T47D (cell line): Measurements from ENCODE around the gene CCNY.

Experiments used
- DNase-seq, 2 experiments: peaks; one replicate each; pipeline versions ENCODE4 v3.0.0 to v3.0.0-alpha.2; 2011 to 2012; ENCODE audit warnings: low read depth in 1 of 2, low spot score in 1 of 2
- JUND ChIP-seq: IDR thresholded peaks from 2 replicates; pipeline ENCODE4 v1.6.1; 2012; ENCODE audit warnings: low read depth
- in situ Hi-C: cut with HindIII; loops from 2 replicates; pipeline ENCODE4 v1.10.0; 2016; ENCODE audit warnings: low sequenced_read_pairs, low pct_unique_long_range_greater_than_20kb

The CCNY gene

DNA sequence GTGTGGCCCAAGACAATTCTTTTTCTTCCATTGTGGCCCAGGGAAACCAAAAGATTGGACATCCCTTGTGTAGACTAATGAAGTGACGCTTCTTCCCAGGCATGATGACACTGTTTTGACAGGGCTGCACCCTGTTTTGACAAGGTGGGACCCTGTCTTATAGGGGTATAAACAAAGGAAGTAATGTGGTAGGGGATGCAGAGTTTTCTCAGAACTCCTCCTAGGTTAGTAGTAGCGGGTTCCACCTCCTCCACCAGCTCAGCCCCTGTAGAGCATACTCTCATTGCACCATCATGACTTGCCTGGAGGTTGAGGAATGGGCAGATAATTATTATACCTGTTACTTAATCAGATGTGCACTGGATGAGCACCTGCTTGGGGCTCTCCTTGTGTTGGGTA lies 123.1 kb downstream of the CCNY start:
- TF ChIP-seq JUND = no peak
- in situ Hi-C loops = no loop called here
- DNase-seq = no peak

DNA sequence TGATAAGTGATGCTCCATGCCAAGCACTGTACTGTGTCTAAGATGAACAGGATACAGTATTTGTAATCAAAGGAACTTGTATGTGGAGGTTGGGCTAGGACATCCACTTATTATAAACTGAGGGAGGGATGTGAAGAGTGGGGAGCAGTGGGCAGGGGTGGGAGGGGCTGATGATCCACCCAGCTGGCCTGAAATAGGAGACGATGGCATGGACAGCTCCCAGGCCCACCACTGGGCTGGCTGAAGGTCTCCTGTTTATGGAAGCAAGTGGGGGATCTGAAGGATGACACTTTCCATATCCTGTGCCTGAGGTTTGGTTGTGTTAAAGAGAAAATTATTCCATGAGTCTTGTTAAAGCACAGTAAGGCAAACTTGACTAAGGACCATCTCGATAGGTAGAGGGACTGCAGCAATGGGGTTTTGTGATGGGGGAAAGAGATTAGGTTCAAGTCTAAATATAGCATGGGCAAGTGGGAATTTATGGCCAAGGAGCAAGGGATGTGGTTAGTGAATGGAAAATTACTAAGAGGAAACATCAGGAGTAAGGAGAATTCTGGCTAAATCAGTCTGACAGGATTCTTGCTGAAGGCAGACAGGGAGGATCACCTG lies 124.6 kb downstream of the CCNY start:
- no peak for TF ChIP-seq JUND
- in situ Hi-C loops = no loop called here
- no peak for DNase-seq

DNA sequence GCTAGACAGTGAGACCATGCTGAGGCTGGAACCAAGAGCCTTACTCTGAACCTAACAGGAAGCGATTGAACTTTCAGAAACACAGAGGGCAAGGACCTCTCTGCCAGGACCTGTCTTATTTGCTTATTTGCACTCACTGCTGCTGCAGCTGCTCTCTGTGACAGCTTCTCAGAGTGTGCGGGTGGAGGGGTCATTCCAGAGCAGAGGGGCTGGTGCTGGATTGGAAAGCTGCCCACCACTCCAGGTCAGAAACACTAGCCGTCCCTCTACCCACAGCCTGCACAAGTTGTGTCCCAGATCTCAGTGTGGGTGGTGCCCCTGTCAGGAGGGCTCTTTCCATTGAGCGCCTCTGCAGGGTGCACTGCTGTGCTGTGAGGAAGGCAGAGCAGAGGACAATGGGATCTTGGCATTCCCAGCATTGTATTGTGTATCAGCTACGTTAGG lies 126.2 kb downstream of the CCNY start:
- in situ Hi-C loops = no loop called here
- no peak for DNase-seq
- TF ChIP-seq JUND = no peak

DNA sequence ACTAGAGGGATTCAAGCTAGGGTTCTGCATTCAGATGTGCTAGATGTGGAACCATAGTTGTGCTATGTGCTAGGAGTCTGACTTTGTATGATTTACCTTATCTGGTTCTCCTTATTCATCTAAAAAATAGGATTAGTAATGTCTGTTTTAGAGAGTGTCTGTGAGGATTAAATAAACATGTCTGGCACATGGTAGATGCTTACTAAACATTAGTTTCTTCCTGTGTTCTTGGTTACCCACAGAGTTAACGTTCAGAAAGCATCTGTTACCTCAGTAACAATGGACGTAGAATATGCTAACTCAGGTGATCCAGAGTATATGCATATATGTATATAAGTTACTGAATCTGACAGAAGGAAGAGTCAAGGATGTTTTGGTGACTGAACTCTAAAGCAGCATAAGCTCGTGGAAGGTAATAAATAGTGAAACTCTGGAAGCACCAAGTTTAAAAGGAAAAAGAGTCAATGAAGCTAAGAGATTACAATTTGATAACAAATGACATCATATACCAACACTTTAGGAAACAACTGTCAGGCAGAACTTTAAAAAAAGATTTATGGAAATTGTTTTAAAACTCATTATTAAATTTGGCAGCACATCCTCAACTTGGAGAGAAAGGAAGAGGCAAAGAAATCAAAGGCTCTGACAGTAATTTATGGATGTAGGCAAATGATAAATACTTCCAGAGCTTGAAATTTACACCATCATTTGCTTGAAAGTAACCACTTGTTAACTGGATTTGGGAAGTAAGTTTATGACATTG lies 127.0 kb downstream of the CCNY start:
- no peak for TF ChIP-seq JUND
- DNase-seq = no peak
- in situ Hi-C loops = no loop called here

DNA sequence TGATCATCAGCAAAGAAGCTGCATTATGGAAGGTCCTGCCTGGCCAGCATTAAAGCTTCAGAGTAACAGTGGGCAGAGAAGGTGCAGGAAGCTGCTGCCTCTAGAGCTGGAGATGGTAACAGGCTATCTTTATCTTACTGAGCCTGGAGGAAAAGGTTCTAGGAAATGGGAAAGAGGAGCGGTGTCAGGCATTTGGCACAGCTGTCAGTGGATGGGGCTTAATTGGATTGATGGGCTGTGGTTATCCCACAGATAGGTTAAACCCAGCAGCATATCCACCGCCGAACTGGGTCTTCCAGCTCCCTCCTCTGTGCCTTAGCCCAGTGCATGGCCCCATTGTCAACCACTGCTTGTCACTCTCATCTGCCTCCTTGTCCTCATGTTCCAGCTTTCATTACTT lies 127.6 kb downstream of the CCNY start:
- TF ChIP-seq JUND = no peak
- in situ Hi-C loops = no loop called here
- no peak for DNase-seq

DNA sequence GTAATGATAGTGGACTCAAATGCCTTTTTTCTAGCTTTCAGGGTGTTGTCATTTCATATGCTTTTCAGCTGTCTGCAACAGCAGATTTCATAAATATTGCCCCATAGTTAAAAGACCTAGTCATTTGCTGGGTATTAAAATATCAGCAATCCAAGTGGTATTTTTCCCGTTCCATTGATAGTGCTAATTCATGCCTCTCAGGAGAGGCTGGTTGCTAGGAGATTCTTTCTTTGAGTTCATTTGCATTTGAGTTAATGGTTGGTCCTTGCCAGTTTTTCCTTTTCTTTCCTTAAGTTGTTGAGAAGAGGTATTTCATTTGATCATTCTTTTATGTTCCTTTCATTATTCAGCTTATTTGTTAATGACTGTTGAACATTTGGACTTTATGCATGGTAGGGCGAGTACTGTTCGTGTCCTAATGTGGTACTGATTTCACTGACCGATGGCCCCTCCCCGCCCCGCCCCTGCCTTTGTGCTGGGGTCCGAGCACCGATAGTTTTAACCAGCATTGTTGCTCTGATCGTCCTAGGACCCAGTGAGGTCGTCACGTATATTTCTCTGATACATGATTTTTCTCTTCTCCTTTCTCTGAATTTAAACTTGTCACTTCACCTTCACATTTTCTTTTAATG lies 128.6 kb downstream of the CCNY start:
- in situ Hi-C loops = no loop called here
- no peak for TF ChIP-seq JUND
- DNase-seq = no peak

DNA sequence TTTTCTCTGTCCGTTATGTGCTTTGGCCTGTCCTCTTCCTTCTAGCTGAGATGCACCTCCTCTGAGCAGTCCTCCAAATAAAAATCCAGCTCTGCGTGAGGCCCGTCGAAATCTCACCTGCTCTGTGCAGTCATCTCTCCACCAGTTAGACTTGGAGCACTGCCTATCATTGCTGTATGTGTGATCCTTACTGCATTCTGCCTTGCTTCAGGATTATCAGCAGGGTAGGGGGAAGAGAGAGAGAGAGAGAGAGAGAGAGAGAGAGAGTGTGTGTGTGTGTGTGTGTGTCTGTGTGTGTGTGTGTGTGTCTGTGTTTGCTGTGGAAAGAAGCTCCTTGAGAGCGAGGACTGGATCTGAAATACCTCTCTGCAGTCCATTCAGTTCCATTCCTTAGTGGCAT lies 129.4 kb downstream of the CCNY start:
- in situ Hi-C loops = no loop called here
- no peak for TF ChIP-seq JUND
- no peak for DNase-seq

DNA sequence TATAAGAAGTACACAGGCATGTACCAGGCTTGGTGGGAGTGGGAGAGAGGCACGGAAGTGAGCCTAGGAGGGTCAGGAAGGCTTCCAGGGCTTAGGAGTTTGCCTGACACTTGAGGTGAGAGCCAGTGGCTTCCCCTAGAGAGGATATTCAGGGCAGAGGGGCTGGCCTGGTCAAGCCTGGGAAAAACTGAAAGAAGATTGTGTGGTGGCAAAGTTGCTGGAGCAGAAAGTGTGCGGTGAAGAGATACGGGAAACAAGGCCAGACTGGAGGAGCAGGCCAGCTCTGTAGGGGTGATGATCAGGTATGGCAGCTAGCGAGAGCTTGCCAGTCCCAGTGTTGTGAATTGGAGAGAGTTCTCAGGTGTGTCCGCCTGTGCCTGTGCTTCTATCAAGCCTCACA lies 129.9 kb downstream of the CCNY start:
- in situ Hi-C loops = no loop called here
- no peak for TF ChIP-seq JUND
- DNase-seq = no peak

DNA sequence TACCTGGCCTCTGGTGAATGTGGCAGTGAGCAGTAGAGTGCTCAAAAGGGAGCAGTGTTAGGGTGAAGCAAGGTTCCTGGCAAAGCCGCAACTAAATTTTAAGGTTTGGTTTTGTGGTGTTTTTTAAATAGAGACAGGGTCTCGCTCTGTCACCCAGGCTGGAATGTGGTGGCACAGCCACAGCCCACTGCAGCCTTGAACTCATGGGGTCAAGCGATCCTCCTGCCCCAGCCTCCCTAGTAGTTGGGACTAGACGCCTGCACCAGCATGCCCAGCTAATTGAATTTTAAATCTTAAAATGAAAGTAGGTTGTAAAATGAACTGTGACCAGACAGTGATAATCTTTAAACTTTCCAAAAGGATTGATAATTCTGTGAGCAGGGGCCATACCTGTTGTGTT lies 130.4 kb downstream of the CCNY start:
- DNase-seq = no peak
- TF ChIP-seq JUND = no peak
- in situ Hi-C loops = no loop called here

DNA sequence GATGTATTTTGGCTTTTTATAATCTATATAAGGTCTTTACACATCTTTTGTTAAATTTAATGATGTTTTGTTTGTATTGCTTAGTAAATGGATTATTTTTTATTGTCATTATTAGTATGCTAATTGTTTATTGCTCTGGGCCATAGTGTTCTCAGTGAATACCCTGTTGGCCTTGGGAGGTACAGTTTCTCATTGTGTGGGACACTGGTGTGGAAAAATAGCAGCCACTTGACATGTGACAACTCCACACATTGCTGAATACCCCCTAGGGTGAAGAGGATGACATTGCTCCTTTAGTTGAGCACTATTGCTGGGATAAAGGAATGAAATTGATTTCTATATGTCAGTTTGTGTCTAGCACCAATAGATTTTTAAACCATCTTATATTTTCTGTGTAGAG lies 130.9 kb downstream of the CCNY start:
- in situ Hi-C loops = no loop called here
- no peak for DNase-seq
- no peak for TF ChIP-seq JUND

DNA sequence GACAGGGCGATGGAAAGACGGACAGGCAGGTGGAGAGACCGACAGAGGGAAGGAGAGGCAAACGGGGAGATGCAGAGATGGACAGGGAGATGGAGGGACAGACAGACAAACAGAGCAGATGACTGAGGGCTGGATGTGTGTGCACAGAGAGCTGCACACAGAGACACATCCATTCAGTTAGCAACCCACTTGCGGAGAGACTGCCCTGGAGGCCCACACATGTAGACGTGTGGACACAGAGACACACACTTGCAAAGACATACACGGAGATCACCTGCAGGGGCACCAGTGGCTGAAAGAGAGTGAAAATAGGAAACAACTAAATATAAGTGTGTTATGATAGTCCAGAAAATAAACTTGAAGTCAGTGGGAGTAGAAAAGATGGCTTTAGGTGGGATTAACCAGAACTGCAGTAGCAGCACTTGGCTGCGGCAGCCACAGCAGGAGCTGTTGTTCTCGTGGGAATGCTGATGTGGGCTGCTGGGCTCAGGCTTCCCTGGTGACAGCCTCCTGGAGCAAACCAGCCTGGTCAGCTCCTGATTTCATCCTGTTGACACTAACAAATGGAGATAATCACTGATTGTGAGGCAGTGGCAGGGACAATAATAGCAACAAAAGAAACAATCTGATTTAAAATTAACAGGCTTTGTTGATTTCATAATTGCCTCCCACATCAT lies 134.1 kb downstream of the CCNY start:
- DNase-seq = no peak
- TF ChIP-seq JUND = no peak
- in situ Hi-C loops = no loop called here

DNA sequence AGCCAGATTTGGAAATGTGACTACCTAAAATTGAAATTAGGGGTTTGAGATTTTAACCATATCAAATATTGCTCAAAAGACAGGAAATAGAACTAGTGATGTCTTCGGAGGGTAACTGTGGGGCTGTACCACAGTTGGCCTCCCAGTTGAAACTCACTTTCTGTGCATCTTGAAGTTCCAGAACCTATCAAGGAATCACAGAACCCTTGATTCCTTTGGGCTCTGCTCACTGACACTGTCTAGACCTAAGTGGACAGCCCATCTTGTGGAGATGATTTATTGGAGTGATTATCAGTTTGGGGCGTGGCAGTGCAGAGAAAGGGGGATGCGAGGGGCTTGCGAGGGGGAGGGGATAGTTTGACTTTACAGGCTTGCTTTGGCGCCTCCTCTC lies 134.6 kb downstream of the CCNY start:
- in situ Hi-C loops = no loop called here
- no peak for DNase-seq
- no peak for TF ChIP-seq JUND

DNA sequence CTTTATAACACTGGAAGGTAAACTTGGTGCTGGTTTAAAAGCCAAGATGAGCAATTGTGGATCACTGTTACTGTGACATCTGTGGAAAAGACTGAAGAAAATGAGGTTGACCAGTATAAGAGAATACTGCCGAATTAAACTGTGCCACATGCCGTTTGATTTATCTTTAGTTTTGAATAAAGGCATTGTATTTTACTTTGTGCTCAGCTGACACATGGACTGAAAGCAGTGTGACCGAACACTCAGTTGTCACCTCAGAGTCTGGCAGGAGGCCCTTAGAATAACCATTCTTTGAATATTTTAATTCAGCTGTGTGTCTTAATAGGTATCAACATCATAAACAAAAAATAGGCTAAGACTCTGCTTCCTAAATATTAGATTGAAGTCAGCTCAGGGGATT lies 135.1 kb downstream of the CCNY start:
- DNase-seq = no peak
- in situ Hi-C loops = no loop called here
- TF ChIP-seq JUND = no peak
